ENCODE measurements around the gene PSMB3.

Gene PSMB3

DNA sequence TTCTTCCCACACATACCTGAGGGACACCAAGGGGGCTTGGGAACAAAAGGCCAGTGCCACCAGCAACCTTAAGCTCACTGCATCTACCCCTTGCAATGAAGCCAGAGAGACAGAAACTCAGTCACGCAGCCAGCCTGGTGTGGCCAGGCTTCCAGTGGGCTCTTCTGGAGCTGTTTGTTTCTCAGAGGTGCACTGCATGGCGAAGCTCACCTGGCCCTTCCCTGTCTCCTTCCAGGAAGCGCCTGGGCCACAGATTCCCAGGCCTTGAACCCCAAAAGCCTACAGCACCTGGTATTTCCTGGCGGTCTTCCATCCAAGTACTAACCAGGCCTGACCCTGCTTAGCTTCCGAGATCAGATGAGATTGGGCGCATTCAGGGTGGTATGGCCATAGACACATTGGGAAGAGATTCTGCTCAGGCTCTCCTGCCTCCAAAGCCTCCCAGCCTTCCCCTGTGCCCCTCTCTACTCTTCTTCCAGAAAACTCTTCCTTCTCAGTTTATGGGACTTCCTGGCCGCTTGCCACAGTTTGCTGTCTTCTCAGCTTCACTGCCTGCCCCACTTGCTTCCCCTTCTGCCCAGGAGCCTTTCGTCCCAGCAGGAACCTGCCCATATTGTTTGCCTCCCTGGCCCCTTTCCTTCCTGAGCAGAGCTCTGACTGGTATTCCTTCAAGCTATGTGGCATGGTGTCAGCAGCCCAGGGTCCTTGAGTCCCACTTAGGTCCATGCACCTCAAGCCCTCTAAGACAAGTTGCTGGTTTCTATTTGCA is 20.8 kb upstream of the PSMB3 start:
- H3K4me3 ChIP-seq (replicated peaks; ENCODE audit: low read depth, low read length): peak overlapping the region; percentile 63
- DNase-seq (ENCODE audit: low read depth): no peak
- TF ChIP-seq, protein P1, sequence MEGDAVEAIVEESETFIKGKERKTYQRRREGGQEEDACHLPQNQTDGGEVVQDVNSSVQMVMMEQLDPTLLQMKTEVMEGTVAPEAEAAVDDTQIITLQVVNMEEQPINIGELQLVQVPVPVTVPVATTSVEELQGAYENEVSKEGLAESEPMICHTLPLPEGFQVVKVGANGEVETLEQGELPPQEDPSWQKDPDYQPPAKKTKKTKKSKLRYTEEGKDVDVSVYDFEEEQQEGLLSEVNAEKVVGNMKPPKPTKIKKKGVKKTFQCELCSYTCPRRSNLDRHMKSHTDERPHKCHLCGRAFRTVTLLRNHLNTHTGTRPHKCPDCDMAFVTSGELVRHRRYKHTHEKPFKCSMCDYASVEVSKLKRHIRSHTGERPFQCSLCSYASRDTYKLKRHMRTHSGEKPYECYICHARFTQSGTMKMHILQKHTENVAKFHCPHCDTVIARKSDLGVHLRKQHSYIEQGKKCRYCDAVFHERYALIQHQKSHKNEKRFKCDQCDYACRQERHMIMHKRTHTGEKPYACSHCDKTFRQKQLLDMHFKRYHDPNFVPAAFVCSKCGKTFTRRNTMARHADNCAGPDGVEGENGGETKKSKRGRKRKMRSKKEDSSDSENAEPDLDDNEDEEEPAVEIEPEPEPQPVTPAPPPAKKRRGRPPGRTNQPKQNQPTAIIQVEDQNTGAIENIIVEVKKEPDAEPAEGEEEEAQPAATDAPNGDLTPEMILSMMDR (IDR thresholded peaks at IDR 0.05; ENCODE audit: low read length, missing control alignments): no peak

DNA sequence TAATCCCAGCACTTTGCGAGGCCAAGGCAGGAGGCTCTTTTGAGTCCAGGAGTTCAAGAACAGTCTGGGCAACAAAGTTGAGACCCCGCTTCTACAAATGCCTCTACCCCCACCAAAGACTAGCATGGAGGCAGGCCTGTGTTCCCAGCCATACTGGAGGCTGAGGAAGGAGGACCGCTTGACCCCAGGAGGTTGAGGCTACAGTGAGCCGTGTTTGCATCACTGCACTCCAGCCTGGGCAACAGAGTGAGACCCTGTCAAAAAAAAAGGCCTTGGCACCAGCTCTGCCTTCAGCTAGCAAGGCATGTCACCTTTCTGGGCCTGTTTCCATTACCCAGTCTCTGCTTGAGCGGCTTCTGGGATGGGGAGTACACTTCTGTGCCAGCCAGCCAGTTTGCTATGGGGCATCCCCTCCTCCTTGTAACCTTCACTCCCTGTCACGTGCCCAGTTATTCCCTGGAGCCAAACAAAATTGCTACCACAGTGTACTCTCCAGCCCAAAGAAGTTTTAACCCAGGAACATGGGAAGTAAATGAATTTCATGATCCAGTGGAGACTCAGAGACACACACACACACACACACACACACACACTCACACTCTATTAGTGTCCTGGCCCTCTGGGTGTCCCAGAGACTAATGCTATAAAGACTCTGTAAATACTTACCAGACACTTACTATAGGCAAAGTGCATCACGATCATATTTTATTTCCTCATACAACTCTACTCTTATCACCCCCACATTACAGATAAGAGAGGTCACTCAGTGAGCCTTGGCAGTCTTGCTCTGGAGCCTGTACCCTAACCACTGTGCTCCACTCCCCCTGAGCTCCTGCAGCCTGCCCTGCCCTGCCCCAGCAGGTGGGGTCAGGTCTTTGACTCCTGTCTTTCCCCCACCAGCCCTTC is 19.9 kb upstream of the PSMB3 start:
- H3K4me3 ChIP-seq (replicated peaks; ENCODE audit: low read depth, low read length): no peak overlapping the region
- TF ChIP-seq, protein P1 (IDR thresholded peaks at IDR 0.05; ENCODE audit: low read length, missing control alignments): no peak
- no peak for DNase-seq (ENCODE audit: low read depth)

DNA sequence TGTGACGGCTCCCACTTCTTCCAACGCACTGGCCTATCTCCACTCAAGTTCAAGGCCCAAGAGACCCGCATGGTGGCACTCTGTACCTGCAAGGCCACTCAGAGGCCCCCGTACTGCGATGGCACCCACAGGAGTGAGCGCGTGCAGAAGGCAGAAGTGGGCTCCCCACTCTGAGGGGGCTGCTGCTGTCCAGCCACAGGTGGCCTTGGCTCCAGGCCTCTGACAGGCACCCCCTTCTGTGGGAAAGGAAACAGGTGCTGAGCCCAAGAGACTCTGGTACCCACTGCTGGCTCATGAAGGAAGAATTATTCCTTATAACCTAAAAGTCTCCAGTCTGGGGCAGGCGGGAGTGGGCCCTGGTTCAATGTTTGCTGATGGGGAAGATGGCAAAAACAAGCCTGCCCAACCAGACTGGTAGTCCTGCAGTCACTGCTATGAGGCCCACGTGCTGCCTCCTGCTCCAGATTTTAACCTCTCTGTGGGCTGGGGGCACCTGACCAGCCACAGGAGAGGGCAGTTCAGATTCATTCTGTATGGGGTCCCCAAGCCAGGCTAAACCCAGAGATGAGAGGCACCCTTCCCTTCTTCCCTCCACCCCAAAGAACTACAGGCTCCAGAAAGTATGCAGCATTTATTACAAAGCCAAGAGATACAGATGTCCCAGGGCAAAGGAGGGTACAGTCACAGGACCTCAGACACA is 19.1 kb upstream of the PSMB3 start:
- DNase-seq (ENCODE audit: low read depth): no peak
- no peak overlapping the region for H3K4me3 ChIP-seq (replicated peaks; ENCODE audit: low read depth, low read length)
- TF ChIP-seq, protein P1 (IDR thresholded peaks at IDR 0.05; ENCODE audit: low read length, missing control alignments): no peak

DNA sequence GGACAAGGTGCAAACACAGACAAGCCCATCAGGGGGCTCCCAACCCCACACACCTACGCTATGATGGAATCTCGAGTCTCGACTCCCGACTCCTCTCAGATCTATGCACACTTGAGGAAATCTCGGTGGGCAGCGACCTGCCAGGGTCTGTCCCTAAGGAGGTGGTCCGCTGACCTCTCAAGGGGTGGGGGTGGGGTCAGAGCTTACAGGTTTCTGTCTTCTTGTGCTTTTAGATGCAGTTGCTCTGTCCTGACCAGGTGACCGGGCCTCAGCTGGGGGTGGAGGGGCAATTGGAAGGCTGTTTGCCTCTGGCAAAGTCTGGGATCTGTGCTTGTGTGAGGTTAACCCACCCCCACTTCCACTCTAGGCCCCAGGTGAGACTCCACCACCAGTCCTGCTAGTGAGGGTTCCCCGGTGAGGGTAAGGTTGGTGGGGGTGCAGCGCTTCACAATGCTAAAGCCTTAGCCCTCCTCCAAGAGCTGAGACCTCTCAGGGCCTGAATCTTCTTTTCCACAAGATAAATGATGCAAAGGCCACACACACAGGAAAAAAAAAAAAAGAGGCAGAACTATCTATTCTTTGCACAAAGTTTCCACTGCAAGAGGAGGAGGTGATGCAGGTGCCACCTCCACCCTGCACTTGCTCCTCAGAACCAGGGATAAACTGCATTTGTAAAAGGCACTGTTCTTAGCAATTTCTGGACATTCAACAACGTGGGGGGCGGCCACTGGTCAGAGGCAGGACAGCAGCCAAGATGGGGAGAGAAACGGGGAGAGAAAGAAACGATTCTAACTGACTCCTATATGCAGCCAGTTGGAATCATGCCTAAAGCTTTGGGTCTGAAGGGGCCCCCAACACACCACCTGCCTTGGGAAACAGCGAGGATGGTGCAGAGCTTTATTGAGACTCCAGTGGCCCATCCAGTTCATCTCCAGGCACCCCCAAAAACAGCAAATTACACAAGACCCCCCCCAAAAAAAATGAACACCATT is 18.3 kb upstream of the PSMB3 start:
- TF ChIP-seq, protein P1 (IDR thresholded peaks at IDR 0.05; ENCODE audit: low read length, missing control alignments): peak; percentile 23
- no peak for DNase-seq (ENCODE audit: low read depth)
- H3K4me3 ChIP-seq (replicated peaks; ENCODE audit: low read depth, low read length): no peak overlapping the region

DNA sequence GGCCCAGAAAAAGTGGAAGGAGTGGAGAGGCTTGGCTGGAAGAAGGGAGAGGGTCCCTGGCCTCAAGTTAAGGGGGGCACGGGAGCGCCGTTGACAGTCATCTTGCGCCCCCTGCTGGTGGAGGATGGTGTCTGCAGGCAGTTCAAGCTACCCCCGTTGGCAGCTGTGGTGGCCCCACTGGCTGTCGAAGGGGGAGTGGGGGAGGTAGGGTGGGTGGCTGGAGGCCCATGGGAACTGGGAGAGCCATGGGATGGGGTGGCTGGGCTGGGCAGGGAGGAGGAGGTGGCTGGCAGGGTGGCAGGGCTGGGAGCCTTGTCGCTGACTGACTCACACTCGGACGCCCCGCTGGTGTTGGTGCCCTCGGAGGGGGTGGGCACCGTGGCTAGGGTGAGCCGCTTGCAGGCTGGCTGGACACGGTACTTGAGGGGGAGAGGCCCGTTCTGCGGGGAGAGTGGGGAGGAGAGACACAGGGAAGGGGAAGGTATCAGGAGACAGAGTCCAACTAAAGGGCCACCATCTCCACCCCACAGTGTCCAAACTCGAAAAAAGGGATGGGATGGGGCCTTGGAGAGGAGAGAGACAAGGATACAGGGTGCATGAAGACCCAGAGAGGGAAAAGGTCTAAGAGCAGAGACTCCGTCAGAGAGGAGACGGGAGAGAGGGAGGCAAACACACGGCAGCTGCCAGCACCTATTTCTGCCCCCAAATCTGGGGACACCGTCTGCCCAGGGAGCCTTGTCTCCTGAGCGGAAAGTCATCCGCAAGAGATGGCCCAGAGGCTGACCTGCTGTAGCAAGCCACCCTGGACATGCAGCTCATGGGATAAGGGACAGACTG is 17.2 kb upstream of the PSMB3 start:
- TF ChIP-seq, protein P1 (IDR thresholded peaks at IDR 0.05; ENCODE audit: low read length, missing control alignments): peak; percentile 86
- H3K4me3 ChIP-seq (replicated peaks; ENCODE audit: low read depth, low read length): no peak overlapping the region
- DNase-seq (ENCODE audit: low read depth): peak; percentile 39
